ENCODE measurements around the gene ARL4D.
A peak's percentile ranks its signal among the peaks of the same experiment; 100 is the strongest.
"Not testable (repeated sequence)": the region's sequence is repeated elsewhere in the genome, so short reads cannot be mapped to it uniquely, and the experiment has no call there.

The ARL4D gene

GRCh38 chr17:43371227-43371821 lies 27.5 kb upstream of the ARL4D start:
- no peak for DNase-seq

GRCh38 chr17:43372273-43372911 lies 26.4 kb upstream of the ARL4D start:
- DNase-seq = no peak

DNA sequence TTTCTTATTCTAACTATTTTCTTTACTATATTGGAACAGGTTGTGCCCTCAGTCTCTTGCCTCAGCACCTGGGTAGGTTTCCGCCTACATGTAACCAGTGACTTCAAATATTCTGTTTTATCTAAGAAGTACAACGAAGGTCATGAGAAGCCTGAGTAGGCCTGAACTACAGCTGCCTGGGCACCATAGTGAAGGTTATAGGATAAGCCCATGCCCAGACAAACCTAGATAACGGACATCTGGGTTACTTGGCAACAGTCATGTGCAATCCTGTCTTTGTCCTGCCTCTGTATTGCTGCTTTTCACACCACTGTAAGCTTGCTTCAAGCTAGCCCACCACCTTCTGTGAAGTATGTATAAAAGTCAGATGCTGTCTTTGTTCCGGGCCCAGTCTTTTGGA lies 25.4 kb upstream of the ARL4D start:
- no peak for DNase-seq

DNA sequence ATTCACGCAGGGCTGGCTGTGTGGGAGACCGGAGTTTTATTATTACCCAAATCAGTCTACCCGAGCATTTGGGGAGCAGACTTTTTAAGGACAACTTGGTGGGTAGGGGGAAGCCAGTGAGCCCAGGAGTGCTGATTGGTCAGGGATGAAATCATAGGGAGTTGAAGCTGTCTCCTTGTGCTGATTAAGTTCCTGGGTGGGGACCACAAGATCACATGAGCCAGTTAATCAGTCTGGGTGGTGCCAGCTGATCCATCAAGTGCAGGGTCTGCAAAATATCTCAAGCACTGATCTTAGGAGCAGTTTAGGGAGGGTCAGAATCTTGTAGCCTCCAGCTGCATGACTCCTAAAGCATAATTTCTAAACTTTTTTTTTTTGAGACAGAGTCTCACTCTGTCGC lies 22.9 kb upstream of the ARL4D start:
- DNase-seq = not testable (repeated sequence)

GRCh38 chr17:43377056-43377810 lies 21.6 kb upstream of the ARL4D start:
- no peak for DNase-seq

DNA sequence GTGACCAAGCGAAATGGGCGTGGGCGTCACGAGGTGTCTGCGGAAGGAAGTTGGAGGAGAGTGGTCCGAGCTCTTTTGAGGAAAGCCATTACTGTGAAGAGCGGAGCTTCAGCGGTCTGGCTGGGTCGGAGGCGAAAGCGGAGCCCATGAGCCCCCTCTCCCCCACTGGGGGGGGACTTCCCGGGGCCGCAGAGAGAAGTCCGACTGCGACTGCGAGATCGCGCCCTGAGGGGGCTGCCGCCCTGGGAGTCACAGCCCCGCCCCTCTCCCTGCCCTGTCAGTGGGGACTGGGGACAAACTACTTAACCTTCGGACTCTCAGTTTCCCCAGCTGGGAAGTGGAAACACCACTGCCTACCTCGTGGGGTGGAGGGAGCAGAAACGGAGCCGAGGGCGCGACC lies 20.0 kb upstream of the ARL4D start:
- DNase-seq = no peak

- DNase-seq = no peak
These were observed 18.5 kb upstream of the ARL4D start for GRCh38 chr17:43380307-43380706.

GRCh38 chr17:43381204-43381603 lies 17.6 kb upstream of the ARL4D start:
- DNase-seq = no peak

- DNase-seq = no peak
These were observed 17.2 kb upstream of the ARL4D start for GRCh38 chr17:43381621-43382020.

- DNase-seq = no peak
These were observed 16.0 kb upstream of the ARL4D start for GRCh38 chr17:43382776-43383175.

DNA sequence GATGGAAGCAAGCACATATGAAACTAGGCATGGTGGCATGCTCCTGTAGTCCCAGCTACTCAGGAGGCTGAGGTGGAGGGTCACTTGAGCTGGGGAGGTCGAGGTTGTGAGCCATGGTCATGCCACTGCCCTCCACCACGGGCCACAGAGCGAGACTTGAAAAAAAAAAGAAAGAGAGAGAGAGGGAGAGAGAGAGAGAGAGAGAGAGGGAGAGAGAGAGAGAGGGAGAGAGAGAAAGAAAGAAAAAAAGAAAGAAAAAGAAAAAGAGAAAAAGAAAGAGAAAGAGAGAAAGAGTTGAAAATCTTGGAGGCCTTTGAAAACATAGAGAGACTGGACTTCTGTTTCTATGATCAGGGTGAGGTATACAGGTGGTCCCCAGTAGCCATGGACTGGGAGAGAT lies 15.4 kb upstream of the ARL4D start:
- DNase-seq = no peak

DNA sequence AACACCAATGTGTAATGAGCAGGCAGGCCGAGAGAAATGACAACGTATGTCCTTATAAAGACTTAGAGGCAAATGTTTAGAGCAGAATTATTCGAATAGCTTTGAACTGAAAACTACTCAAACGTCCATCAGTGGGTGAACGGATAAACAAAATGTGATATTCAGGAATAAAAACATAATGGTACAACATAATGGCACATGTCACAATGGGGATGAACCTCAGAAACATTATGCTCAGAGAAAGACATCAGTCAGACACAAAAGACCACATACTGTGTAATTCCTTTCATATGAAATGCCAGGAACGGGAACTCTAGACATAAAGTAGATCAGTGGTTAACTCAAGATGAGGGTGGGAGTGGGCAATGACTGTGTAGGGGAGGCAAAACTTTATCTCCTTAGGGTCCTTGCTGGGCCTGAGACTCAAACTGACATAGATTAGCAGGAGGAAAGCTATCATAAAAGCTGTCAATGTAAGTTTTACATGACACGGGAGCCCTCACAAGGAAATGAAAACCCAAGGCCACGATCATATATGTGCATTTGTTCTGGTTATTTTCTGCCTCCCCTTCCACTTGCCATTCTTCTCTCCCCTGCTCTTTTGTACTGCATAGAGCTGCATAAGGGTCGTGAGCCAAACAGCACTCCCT lies 14.8 kb upstream of the ARL4D start:
- DNase-seq = no peak

DNA sequence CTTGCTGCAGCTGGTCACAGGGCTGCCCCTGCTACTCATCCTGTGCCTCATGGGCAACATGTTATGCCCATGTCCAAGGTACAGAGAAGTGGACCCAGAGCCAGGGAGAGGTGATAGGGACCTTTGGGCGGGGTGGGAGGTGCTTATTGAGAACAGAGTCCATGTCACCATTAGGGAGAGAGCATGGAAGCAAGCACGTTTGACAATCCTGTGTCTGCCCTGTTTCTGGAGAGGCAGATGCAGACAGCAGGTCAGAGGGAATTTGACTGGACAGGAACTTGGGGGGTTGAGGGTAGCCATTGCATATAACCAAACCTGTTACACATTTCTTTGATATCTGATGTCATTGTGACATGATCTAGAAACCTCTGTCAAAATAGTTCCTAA lies 14.3 kb upstream of the ARL4D start:
- DNase-seq = no peak

- DNase-seq = no peak
These were observed 13.6 kb upstream of the ARL4D start for GRCh38 chr17:43385046-43385831.

- DNase-seq = peak; percentile 96
These were observed 10.3 kb upstream of the ARL4D start for GRCh38 chr17:43388359-43389045.

DNA sequence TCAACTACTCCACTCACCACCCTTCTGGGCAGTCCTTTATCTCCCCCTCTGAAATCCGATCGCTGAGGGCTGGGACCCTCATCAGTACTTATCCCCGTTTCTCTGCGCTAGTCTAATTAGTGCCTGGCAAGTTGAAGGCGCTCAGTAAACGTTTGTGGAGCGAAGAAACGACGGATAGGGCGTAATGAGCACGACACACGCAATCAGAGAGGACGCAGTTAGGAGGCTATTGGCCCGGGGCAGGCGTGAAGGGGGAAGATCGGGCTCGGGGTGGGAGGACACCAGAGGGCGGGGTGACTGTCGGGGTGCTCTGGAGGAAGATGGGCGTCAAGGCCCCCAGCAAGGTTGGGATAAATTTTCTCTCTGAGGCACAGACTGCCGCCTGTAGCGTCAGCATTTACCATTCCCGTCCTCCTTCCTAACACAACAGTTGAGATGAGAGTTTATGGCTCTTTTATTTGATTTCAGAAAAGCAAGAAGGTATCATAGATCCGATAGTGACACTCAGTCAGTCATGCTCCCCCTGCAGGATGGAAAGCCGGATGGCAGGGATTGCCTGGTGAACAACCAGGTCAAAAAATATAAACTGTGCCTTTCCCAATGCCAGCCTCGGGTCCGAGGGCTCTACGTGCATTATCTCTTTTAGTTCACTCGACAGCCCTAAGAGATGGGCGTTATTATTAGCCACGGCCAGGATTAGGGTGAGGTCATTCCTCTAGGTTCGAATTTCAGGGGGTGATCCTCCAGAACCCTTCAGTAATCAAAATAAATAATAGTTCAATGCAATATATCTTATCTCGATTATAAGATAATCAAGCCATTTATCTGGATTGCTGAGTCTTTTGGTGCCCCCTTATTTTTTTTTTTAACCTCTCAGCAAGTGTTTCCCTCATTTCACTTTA lies 9.5 kb upstream of the ARL4D start:
- peak; percentile 92 for DNase-seq

GRCh38 chr17:43392397-43392796 lies 6.4 kb upstream of the ARL4D start:
- DNase-seq = no peak

DNA sequence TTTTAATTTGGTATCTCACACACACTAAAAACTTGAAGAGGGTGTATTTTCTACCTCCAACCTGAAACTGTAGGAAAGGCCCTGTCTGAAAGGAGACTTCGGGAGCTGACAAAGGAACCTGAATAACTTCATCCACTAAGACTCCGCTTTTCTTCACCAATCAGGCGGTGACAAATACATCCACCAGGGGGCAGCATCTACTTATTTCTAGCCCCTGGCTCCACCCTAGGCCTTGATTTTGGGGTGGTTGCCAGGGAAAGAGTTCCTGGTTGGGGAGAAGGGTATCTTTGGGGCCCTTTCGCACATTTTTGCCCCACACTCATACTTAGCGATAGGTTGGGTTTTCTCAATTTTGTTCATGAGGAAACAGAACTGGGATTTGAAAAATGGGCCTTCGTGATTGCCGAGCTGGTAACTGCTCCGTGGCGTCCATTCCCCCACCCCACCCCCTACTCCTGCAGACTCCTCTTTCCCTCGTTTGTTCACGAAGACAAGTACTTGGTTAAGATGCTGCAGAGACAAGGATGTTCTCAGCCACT lies 4.8 kb upstream of the ARL4D start:
- DNase-seq = peak; percentile 94

DNA sequence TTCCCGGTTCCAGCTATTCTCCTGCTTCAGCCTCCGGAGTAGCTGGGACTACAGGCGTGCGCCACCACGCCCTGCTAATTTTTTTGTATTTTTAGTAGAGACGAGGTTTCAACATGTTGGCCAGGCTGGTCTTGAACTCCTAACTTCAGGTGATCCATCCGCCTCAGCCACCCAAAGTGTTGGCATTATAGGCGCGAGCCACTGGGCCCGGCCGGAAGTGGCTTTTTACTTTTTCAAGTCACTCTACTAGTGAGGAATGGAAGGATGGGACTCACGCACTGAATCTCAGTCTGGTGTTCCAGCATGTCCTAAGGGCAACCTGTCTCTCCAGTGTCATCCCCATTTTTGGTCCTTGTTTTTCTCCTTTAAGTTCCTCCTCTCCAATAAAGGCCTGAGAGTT lies 4.1 kb upstream of the ARL4D start:
- DNase-seq = not testable (repeated sequence)

GRCh38 chr17:43395165-43395564 lies 3.6 kb upstream of the ARL4D start:
- no peak for DNase-seq

DNA sequence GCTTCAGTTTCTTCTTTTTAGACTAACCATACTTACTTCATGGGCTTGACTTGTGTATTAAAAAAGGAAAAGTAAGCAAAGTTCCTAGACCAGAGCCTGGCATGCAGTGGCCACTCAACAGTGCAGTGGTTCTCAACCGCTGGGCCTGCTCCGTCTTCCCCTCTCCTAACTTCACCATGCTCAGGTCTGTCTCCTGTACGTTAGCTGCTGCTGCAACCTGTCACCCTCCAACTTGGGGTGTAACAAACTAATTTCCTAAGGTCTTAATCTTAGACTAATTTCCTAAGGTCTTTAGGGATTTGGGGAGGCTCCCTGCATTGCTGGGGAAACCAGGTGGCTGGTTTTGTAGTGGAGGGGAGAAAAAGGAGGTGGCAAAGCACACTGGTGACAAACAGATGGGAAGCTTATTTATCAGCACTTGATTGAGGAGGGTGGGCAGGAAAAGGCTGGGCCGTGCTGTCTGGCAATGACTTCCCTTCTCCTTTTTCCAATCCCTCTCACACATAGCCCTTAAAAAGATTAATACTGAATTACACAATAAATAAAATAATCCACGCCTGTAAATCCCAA lies 2.2 kb upstream of the ARL4D start:
- no peak for DNase-seq
